Measurements from ENCODE around the gene FCRLA.

The FCRLA gene

GRCh38 chr1:161733526-161733925 is 26.5 kb downstream of the FCRLA start:
- no peak for DNase-seq

- no peak for DNase-seq
Measured at GRCh38 chr1:161735837-161736236, 28.8 kb downstream of the FCRLA start.

- DNase-seq, result no peak
Measured at GRCh38 chr1:161736335-161736969, 29.4 kb downstream of the FCRLA start.

GRCh38 chr1:161737625-161738024 is 30.6 kb downstream of the FCRLA start:
- no peak for DNase-seq

GRCh38 chr1:161738627-161739287 is 31.7 kb downstream of the FCRLA start:
- peak in 2 of 5 experiments; percentile 64 to 79 for DNase-seq

GRCh38 chr1:161739865-161740566 is 33.0 kb downstream of the FCRLA start:
- DNase-seq, result peak in 1 of 5 experiments; percentile 53

GRCh38 chr1:161740921-161741320 is 33.9 kb downstream of the FCRLA start:
- DNase-seq, result no peak

- no peak for DNase-seq
Measured at GRCh38 chr1:161743231-161743630, 36.2 kb downstream of the FCRLA start.

GRCh38 chr1:161747801-161748200 is 40.8 kb downstream of the FCRLA start:
- DNase-seq, result no peak

GRCh38 chr1:161749509-161750407 is 42.7 kb downstream of the FCRLA start, which contains the start of gene DUSP12:
Gene DUSP12 (plus strand): TSS chr1:161749786. CDS start chr1:161749802, 16 bp downstream.
- DNase-seq, result peak; percentile 51 to 93 (median 82)

- peak in 2 of 5 experiments; percentile 9 to 76 for DNase-seq
Measured at GRCh38 chr1:161763522-161764098, 56.6 kb downstream of the FCRLA start.

Data from T-helper 2 cell (primary cell).